PFSK-1 (cell line): ENCODE data around the gene PTPRK.

Experiments
- FOXP2 ChIP-seq: optimal IDR thresholded peaks from 2 replicates; pipeline ENCODE3; 2011; ENCODE audit warnings: borderline replicate concordance, control low read depth, inconsistent platforms; ENCODE audit not compliant: insufficient read depth; ENCODE audit errors: extremely low read length, extremely low read depth
- POLR2AphosphoS5 ChIP-seq: IDR thresholded peaks from 2 replicates; pipeline ENCODE4 v1.6.1; 2012; ENCODE audit warnings: low read depth, mild to moderate bottlenecking, control low read depth, low read length, moderate library complexity
- SIN3A ChIP-seq: IDR thresholded peaks from 2 replicates; pipeline ENCODE4 v1.6.1; 2012; ENCODE audit warnings: mild to moderate bottlenecking, low read length, moderate library complexity, borderline replicate concordance; ENCODE audit not compliant: insufficient read depth
- TAF1 ChIP-seq: IDR thresholded peaks from 2 replicates; pipeline ENCODE4 v1.6.1; 2012; ENCODE audit warnings: low read length, control low read depth, borderline replicate concordance; ENCODE audit not compliant: insufficient read depth
- TF ChIP-seq, protein P1 (sequence below), 2 experiments: IDR thresholded peaks; 2 replicates each; pipeline versions ENCODE4 v1.6.1 to v1.8.0; 2011 to 2012; ENCODE audit warnings: low read depth in 2 of 2, low read length in 2 of 2, control low read depth in 1 of 2, inconsistent platforms in 1 of 2, mild to moderate bottlenecking in 1 of 2, moderate library complexity in 1 of 2; ENCODE audit not compliant: insufficient read depth in 1 of 2

The PTPRK gene

DNA sequence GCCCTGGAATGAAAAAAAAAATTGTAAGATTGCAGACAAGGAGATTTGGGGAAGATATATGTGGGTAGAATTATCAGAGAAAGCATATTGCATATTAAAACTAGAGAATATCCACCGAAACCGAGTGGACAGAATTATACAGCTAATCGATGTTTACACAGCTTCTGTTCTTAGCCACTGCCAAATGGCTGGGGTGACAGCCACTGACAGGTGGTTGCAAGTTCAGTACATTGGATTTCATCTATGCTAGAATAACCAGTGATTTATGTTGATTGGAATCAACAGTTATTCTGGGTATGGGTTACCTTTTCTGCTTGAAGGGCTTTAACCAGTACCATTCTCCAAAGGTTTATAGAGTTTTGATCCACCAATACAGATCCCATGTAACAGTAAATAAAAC lies 571.1 kb downstream of the PTPRK start:
- TF ChIP-seq, protein P1, sequence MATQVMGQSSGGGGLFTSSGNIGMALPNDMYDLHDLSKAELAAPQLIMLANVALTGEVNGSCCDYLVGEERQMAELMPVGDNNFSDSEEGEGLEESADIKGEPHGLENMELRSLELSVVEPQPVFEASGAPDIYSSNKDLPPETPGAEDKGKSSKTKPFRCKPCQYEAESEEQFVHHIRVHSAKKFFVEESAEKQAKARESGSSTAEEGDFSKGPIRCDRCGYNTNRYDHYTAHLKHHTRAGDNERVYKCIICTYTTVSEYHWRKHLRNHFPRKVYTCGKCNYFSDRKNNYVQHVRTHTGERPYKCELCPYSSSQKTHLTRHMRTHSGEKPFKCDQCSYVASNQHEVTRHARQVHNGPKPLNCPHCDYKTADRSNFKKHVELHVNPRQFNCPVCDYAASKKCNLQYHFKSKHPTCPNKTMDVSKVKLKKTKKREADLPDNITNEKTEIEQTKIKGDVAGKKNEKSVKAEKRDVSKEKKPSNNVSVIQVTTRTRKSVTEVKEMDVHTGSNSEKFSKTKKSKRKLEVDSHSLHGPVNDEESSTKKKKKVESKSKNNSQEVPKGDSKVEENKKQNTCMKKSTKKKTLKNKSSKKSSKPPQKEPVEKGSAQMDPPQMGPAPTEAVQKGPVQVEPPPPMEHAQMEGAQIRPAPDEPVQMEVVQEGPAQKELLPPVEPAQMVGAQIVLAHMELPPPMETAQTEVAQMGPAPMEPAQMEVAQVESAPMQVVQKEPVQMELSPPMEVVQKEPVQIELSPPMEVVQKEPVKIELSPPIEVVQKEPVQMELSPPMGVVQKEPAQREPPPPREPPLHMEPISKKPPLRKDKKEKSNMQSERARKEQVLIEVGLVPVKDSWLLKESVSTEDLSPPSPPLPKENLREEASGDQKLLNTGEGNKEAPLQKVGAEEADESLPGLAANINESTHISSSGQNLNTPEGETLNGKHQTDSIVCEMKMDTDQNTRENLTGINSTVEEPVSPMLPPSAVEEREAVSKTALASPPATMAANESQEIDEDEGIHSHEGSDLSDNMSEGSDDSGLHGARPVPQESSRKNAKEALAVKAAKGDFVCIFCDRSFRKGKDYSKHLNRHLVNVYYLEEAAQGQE (IDR thresholded peaks at IDR 0.05; ENCODE audit: insufficient read depth in 1 of 2, low read depth in 2 of 2, low read length in 2 of 2): no peak
- TF ChIP-seq TAF1 (no peak), FOXP2 (no peak), POLR2AphosphoS5 (no peak), SIN3A (no peak)

DNA sequence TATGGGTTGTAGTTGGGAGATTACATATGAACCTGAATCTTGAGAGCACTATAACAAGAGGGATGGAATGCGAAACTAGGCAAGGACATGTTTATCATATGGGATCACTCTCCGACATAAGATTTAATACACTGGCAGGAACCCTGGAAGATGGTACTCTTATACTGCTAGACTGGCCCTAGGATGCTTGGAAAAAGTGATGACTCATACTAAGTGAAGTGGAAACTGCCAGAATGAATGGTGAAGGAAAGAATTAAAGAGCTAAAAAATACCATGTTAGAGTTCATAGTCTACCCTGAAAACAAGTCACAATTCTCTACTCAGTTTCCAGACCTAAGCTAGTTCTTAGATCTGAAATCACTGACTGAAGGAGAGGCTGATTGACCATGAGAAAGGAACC lies 574.0 kb downstream of the PTPRK start:
- TF ChIP-seq POLR2AphosphoS5 (no peak), SIN3A (no peak), FOXP2 (no peak), TAF1 (no peak)
- TF ChIP-seq, protein P1 (IDR thresholded peaks at IDR 0.05; ENCODE audit: insufficient read depth in 1 of 2, low read depth in 2 of 2, low read length in 2 of 2): no peak

DNA sequence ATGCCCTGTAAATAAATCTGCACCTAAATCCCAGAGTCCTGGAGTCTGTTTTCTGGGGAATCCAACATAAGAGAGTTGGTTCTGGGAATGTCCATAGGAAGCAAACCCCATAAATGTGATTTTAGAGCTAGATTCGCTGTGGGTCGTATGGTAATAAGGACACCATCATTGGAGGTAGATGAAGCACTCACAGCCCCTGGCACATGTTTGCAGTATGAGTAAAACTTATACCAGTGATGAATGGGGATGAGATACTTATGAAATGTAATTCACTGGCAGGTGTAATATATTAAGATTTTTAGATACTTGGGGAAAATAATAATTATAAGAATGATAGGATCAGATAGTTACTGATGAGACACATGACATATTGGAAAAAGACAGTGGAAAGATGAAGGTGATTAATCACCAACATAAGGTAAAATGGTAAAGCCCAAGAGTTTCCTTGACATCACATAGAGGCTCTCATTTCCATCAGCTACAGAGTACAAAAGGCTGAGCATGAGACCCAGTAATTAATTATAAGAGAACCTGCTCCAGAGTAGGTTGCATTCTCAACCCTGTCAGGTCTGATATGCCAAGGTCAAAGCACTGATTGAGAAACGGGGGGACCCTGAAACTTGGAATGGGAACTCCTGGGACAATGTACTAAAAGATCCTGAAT lies 574.8 kb downstream of the PTPRK start:
- TF ChIP-seq TAF1 (no peak), SIN3A (no peak), POLR2AphosphoS5 (no peak), FOXP2 (no peak)
- TF ChIP-seq, protein P1 (IDR thresholded peaks at IDR 0.05; ENCODE audit: insufficient read depth in 1 of 2, low read depth in 2 of 2, low read length in 2 of 2): no peak

DNA sequence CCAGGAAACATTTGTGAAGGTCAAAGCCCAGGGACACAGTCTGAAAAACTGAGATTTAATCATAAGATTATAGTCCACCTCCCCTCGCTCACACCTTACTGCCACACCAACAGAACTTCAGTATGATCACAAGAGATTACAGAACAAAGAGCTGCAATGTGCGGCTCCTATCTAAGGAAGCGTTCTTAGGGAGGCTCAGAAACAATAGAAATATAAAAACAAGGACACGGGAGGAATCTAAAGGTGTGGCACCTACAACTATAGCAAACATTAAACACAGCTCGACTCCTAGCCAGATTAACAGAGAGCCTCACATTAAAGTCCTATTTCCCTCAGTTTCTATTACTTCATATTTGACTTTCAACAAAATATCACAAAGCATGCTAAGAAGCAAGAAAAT lies 579.2 kb downstream of the PTPRK start:
- no peak for TF ChIP-seq SIN3A
- TF ChIP-seq FOXP2: no peak
- no peak for TF ChIP-seq POLR2AphosphoS5
- no peak for TF ChIP-seq TAF1
- TF ChIP-seq, protein P1 (IDR thresholded peaks at IDR 0.05; ENCODE audit: insufficient read depth in 1 of 2, low read depth in 2 of 2, low read length in 2 of 2): no peak
